Stimulated activated CD4-positive, alpha-beta T cell treated with anti-CD3 and anti-CD28 coated beads, Interleukin-15, amount 100 ng/mL, for 24 hours (primary cell): ENCODE results near the gene DUSP16.

Experiments used
- DNase-seq: peaks from one replicate; pipeline ENCODE4 v3.0.0-alpha.2; 2020

The DUSP16 gene

DNA sequence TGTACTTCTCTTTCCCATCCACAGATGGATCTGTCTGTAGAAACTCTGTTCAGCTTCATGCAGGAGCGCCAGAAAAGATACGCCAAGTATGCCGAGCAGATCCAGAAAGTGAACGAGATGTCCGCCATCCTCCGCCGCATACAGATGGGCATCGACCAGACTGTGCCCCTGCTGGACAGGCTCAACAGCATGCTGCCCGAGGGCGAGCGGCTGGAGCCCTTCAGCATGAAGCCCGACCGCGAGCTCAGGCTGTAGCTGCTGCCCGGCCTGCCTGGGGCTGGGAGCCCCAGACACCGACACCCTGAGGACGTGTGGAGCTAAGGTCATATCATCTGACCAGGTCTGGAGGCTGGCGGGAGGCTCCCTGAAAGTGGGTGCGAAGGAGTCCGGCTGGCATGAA lies 97.1 kb downstream of the DUSP16 start:
- no peak for DNase-seq

DNA sequence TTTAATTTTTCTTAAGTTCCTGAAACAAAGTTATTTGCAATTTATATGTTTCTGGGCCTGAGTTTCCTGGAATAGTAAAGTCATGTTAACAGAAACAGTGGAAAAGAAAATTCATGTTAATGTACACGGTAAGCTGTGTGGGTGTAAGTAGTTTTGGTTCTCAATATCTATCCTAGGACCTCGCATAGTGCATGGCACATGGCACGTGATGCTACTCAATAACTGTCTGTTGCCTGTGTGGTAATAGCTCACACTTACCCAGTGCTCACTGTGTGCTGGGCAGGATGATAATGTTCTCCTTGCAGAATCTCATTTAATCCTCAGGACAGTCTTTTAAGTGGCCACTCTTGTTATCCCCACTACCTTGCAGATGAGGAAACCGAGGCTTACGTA lies 100.7 kb downstream of the DUSP16 start:
- DNase-seq = peak; percentile 71

DNA sequence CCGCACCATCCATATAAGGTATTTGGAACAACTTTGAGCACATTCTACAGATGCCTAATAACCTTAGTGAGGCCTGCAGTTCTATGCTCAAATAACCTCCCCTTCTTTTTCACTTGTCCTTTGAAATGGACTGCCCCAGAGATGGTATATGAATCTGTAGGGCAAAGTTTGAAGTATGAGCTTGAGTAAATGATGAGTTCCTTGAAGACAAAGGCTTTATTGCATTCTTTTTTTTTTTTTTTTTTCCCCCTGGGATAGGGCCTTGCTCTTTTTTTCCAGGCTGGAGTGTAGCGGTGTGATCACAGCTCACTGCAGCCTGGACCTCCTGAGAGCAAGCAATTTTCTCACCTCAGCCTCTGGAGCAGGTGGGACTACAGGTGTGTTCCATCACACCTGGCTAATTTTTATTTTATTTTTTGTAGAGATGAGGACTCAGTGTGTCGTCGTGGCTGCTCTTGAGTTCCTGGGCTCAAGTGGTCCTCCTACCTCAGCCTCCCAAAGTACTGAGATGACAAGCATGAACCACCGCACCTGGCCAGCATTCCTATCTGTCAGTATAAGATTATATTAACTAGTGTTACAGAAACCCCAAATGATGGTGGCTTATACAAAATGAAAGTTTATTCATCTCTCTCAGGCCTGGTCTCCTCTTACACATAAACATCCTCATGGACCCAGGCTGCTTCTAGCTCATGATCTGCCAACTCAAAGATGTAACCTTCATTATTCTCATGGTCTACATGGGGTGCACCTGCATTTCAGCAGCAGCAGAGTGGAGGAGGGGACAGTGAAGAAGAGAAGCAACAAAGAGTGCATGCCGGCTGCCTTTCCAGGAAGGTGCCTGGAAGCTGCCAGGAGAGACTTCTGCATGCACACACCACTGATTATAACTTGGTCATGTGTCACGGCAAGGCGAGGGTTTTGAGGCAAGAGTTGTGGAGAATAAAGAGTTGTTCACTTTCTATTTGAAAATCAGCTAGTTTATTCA lies 101.4 kb downstream of the DUSP16 start:
- DNase-seq = peak; percentile 67

DNA sequence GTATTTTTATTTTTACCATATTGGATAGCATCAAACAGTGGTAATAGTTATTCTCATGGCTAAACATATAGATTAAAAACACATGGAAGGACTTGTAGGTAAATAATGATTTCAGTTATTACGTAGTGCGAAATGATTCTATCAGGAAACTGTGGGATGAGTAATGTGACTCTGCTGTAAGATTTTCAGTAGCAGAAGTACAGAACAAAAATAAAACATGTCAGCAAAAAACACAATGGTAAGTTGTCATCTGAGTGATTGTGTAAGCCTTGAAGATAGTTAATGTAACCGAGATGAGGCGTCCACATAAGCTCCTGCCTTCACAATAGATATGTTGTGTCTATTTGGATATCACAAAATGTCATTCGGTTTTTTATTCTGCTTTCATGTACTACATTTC lies 106.0 kb downstream of the DUSP16 start:
- no peak for DNase-seq

DNA sequence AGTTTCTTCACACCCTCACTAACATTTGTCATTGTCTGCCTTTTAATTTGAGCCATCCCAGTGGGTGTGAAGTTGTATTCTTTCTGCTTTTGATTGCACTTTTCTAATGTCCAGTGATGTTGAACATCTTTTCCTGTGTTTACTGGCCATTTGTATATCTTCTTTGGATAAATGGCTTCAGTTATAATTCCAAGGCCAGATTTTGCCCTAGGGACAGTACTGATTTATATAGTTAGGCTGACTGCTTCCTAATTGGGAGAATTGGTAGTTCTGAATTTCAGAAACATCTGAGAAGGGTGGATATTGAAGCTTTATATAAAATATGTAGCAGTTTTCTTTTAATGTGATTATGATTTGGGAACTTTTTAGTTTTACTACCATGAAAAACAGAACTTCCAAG lies 108.3 kb downstream of the DUSP16 start:
- no peak for DNase-seq

DNA sequence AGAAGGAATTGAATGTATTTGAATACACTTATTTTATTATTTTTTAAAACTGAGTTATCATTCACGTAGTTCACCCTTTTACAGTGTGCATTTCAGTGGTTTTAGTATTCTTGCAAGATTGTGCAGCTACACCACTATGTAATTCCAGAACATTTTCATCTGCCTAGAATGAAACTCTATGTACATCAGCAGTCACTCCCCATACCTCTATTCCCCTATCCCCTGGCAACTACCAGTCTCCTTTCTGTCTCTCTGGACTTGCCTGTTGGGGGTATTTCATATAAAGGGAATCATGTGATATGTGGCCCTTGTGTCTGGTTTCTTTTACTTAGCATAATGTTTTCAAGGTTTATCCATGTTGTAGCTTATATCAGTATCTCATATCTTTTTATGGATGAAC lies 109.0 kb downstream of the DUSP16 start:
- no peak for DNase-seq

DNA sequence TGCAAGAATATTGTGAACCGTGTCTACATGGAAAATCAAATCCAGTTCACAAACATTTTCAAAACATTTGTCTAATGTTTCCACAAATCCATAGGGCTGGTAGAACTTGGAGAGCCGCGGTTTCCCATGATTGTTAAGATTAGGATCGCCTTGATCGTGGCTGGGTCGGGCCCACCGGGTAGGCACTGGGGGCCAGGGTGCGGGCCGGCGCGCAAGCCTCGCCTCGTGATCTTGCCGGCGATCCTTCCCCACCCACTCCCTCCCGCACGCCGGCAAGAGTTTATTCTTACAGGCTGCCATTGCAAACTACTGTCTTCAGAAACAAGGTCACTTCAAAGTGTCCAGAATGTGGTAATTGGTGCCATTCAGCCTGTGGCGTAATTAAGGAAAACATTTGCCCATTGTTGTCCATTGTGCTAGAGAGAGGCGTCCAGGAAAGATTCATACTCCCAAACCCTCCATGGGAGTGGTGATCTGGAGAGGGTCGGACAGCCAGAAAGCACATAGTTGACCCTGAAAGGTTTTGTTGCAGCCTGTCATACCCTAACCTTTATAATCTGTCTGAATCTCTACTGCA lies 110.2 kb downstream of the DUSP16 start:
- DNase-seq = no peak

DNA sequence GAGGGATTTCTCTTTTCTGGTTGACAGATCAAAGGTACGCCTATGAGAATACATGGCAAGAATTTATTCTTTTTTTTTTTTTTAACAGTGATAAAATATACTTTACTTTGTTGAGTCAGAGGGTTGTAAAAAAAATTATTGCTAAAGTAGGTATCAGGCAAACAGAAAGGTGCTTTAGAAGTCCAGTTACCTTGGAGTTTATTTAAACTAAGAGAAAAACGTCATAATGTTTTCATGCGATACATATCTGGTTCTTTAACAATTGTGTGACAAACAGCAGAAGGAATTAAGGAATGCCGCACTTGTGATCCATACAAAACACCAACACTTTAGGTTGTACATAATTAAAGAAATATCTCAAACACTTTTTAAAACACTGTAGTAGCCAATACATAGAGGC lies 111.6 kb downstream of the DUSP16 start:
- no peak for DNase-seq

DNA sequence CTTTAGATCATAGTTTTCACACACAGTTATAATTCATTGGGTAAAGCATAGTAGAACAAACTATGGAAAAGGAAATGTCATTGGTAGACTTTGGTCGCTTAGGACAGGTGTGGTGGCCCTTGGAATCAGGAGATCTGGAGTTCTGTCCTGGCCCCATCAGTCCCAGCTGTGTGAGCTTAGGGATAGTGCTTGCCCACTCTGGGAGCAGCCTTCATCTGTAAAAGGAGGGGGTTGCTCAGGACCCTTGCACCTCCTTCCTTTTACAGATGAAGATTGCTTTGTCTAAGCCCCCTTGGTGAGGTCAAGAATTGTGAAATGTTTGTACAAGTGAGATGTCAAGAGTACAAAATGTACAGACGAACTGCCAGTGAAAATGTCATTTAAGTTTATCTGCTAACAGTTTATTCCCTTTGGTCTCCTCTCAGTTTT lies 112.6 kb downstream of the DUSP16 start:
- no peak for DNase-seq

DNA sequence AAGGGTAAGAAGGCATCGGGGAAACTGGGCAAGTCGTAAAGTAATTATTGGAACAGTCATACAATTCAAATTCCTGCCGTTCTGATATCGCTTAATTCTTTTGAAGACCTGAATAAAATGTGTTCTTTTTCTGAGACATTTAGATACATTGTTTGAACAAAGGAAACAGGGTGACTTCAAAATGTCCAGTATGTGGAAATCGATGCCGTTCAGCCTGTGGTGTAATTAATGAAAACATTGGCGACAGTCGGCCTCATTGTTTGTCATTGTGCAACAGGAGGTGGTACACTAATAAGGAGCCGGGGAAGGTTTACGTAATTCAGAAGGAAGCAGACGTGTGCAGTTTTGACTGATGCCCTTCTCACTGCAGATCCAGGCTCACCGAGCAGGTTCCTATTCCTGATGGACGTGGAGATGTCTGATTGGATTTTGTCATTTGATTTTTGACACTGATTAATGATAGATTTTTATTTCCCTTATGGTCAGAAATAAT lies 113.1 kb downstream of the DUSP16 start:
- DNase-seq = no peak

DNA sequence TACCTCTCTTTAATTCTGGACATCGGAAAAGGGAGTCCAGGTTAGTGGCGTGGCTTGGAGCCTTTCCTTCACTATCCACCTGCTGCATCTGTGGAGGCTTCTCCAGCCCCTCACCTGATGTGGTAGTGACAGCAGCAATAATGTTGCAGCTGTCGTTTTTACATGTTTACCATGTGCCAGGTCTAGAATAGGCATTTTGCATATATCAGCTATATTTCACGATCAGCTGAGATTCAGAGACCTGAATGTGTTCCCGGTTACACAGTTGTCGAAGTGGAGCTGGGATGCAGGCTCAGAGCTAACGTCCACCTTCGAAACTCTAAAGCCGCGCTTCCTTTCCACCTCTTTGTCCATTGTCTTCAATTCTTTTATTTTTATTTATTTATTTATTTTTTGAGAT lies 114.8 kb downstream of the DUSP16 start:
- DNase-seq = no peak

DNA sequence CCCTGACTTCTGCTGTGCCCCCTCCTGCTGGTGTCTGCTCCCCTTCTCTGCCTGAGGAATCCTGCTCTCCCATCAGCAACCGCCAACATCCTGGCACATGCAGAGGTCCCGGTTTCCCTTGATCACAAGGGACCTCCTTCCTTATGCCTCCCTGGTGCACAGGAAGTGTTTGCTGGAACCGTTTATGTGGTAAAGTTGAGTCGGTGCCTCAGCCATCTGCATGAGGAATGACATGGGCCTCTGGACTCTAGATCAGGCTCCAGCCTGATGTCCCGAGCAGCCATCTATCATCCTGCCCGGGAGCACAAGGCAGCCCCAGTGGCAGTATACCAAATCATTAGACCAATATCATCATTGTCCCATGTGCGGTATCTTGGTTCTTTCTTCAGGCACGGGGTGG lies 115.4 kb downstream of the DUSP16 start:
- no peak for DNase-seq

DNA sequence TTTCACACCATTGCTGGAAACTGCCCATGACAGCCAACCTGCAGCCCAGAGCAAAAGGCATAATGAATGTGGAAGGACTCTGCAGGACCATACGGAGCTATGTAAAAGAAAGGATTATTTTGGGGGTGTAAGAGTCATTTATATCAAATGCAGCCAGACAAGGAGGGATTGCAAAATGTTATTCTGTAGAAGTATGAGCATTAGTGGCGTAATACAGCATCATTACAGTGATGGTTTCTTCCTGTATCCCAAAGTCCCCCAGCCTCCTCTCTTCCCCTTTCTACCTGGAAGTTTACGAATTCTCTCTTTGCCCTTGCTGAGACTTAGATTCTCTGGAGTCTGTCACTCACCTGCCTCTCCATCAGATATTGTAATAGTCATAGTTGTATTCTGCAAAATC lies 115.9 kb downstream of the DUSP16 start:
- DNase-seq = no peak

DNA sequence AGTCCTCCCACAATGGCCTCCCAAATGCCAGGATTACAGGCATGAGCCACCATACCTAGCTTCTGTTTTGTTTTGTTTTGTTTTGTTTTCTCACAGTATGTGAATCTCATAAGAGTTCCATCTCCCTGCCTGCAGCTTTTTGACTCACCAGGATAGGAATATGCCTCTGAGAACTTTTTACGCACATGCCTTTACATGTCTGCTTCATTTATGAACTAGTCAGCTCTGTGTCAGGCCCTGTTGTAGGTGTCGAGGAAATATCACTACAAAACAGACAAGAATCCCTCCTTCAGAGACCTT lies 116.8 kb downstream of the DUSP16 start:
- no peak for DNase-seq

DNA sequence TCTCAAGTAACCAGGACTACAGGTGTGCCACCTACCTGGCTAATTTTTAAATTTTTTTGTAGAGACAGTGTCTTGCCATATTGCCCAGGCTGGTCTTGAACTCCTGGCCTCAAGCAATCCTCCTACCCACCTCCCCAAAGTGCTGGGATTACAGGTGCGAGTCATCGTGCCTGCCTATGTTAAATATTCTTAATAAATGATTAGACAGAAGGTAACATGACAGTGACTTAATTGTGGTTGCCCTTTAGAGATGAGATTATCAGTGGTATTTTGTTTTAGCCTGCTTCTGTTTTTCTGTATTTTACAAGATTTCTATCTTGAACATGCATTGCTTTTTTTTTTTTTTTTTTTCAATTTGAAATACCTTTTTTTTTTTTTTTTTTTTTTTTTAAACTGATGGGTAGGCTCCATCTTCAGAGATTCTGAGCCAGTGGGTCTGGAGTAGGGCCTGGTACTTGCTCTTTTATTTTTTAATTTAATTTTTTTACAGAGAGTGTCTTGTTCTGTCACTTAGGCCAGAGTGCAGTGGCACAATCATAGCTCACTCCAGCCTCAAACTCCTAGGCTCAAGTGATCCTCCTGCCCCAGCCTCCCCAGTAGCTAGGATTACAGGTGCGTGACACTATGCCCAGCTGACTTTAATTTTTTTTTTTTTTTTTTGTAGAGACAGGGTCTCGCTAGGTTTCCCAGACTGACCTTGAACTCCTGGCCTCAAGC lies 117.3 kb downstream of the DUSP16 start:
- DNase-seq = no peak

DNA sequence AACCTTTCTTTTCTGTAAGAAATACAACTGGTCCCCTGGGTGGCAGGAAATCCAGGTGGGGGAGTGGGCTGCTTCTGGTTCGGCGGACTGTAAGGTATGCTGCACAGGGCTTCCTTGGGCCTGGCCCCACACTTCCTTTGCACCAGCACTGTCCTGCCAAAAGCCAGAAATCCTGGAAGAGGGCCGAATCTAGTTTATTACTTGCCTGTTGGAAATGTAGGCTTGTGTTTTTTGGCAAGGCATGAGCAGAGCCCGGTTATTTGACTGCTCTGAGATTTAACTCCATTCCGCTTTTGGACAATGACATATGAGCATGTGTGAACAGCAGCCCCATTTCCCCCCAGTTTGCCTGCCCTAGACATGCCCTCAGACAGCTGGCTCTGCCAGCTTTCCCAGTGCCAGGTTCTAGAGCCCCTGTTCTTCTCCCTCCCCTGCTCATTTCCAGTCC lies 119.2 kb downstream of the DUSP16 start:
- DNase-seq = no peak

DNA sequence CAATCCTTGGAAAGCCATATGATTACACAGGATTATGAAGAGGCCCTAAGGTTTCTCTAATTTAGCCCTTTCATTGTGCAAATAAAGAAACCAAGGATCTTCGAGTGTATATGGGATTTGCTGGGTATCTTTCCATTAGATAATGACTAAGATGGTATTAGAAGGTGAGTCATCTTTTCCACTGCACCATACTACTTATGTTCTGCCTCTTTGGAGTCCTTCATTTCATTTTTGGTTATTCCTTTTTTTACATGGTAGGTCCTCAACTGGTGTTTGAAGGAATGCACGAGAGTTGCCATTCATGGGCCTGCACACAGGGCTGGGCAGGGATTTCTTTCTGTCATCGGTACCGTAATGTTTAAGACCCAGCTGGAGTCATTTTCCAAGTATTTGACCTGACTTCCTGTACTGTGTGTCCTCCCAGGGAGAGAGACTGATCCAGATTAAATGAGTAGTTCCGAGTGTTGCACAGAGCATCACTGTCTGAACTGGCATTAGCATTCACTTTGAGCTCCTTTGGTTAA lies 120.1 kb downstream of the DUSP16 start:
- DNase-seq = no peak

DNA sequence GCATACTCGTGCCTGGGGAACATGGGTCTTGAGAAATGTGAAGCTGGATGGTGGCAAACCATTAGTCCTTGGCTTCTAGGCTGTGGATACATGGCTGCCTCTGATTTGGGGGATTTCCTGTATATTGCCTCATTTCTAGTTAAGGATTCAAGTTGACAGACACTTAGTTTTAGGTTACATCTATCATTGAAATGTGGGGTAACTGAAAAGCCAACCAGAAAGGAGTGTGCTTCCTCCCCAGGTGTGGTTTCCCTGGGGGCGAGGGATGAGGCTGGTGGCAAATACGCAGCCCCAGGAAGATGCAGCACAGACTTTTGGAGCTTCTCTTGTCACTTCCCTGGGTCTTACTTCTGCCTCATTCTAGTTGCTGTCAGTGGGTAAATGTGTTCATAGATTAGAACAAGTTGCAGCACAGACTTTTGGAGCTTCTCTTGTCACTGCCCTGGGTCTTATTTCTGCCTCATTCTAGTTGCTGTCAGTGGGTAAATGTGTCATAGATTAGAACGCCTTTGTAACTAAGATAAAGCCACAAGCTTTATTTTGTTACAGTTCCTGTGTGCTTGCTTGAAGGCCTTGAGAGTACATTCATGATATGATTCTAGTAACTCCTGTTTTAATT lies 120.7 kb downstream of the DUSP16 start:
- peak; percentile 49 for DNase-seq

DNA sequence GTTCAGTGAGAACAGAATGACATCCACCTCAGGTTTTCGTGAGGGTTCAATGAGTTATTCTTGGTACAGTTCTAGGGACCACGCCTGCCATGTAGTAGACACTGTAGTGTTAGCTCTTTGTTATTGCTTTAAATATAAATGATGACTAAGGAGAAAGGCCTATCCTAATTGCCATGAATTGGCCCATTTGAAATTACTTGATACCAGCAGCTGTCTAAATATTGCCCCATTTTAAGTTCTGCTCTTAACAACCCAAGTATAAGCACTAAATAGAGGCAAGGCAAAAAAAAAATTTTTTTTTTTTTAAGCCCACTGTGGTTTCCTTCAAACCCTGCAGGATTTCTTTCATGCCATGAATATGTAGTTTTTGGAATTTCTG lies 121.2 kb downstream of the DUSP16 start:
- no peak for DNase-seq

DNA sequence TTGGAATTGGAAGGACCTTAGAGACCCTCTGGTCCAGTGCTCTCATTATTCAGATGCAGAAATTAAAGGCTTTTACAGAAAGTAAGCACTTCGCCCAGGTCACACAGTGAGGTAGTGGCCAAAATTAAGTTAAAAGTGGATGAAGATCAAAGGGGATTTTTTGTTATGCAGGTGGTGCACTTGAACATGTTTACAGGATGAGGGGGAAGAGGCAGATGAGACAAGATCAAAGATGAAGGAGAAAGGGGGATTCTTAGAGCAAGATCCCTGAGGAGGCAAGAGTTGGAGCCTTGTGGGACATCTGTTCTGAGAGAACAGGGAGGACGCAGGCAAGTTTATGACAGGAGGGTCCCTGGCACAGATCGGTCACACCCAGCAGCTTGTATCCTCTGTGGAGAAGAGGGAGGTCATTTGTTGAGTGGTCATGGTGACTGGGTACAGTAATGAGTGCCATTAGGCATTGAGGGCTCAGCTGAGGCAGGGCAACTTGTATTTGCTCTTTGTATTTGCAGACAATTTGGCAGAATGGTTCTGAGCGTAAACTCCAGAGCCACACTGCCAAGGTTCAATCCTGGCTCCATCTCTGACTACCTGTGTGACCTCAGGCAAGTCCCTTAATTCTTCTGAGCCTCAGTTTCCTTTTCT lies 121.8 kb downstream of the DUSP16 start:
- DNase-seq = no peak

DNA sequence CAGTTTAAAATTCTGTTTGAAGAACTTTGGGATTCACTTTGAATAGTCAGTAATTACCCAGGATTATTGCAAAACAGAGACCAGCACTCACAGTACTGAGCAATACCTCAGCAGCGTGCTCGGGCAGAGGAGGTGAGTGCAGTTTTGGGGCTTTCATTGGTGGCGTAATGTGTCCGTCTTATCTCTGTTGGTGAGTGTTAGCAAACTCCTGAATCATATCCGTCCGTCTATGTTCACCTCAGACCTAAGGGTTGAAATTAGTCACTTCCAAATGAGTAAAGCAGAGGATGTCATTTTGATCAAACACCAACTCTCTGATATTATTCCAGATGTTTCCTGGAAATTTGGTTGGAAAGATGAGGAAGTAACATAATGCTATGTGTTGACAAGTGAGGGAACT lies 123.0 kb downstream of the DUSP16 start:
- peak; percentile 78 for DNase-seq

DNA sequence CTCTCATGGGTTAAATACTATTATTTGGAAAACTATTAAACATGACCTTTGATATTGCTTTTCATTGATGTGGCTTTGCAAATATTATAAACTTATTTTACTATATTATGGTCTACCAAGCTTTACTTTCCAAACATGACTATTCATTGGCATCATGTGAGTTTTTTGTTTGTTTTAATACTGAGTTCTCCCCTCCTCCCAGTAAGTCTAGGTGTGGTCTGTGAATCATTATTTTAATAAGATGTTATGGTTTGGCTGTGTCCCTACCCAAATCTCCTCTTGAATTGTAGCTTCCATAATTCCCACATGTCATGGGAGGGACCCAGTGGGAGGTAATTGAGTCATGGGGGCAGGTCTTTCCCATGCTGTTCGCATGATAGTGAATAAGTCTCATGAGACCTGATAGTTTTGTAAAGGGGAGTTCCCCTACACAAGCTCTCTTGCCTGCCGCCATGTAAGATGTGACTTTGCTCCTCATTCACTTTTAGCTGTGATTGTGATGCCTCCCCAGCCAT lies 125.8 kb downstream of the DUSP16 start:
- no peak for DNase-seq
